NCI-H69 (cell line): ENCODE data around the gene PSD.
A peak's percentile ranks its signal among the peaks of the same experiment; 100 is the strongest.
"Not testable (repeated sequence)": the region's sequence is repeated elsewhere in the genome, so short reads cannot be mapped to it uniquely, and the experiment has no call there.

Experiments
- DNase-seq: peaks from one replicate; lab custom pipeline; 2025; lab: John Stamatoyannopoulos, UW

PSD gene

DNA sequence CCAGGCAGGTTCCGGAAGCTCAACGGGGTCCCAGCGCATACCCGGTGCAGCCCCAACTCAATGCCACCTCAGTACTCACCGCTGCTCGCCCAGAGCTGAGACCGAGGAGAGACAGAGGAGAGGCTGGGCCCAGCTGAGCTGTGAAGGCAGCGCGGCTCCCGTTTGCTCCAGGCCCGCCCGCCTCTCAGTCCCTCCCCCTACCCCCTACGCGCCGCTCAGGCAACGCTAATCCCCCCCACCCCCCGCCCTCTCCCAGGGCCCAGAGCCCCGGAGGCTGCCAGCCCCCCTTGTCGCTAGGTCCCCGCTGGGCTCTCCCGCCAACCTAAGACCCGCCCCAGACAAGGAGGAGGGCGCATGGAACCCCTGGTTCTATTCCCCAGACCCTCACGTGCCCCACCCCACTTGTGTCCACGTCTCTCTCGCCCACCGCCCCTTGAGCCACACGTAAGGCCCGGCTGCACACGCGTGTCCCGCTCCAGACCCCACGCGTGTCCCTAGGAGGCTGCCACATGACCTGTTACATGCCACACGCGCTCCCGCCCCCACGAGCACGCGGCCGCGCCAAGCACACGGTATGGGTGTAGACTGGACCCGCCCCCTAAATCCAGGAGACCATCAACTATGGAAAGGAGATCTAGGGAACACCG lies at the start of gene PSD:
Gene PSD (minus strand): TSS at position 164 of the 647 bp plus-strand sequence. CDS start 1,747 bp downstream, outside the sequence.
- DNase-seq, result peak; percentile 91

- no peak for DNase-seq
Measured at GRCh38 chr10:102467971-102468438, 49.4 kb upstream of the PSD start.

DNA sequence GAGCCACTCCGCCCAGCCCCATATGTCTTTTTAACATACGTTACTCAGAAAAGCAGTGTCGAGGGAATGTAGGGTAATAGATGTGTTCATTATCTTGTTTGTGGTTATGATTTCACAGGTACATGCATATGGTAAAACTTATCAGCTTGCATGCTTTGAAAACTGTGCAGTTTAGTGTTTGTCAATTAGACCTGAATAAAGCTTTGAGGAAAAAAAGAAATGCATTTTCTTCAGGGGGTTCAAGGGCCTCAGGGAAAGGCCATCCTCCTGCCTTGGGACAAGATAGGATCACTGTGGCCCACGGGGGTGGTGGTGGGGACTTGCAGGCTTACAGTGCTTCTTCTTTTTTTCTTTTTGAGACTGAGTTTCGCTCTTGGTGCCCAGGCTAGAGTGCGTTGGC lies 48.7 kb upstream of the PSD start:
- no peak for DNase-seq

- DNase-seq, result no peak
Measured at GRCh38 chr10:102465466-102465865, 46.9 kb upstream of the PSD start.

DNA sequence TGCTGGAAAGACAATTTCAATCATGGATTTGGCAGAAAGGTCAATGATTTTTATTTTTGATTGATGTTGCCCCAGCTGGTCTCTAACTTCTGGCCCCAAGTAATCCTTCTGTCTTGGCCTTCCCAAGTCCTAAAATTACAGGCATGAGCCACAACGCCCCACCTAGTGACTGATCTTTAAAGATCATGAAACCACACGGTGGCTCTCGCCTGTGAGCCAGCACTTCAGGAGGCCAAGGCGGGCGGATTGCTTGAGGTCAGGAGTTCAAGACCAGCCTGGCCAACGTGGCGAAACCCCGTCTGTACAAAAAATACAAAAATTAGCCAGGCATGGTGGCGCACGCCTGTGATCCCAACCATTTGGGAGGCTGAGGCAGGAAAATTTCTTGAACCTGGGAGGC lies 45.4 kb upstream of the PSD start:
- no peak for DNase-seq

DNA sequence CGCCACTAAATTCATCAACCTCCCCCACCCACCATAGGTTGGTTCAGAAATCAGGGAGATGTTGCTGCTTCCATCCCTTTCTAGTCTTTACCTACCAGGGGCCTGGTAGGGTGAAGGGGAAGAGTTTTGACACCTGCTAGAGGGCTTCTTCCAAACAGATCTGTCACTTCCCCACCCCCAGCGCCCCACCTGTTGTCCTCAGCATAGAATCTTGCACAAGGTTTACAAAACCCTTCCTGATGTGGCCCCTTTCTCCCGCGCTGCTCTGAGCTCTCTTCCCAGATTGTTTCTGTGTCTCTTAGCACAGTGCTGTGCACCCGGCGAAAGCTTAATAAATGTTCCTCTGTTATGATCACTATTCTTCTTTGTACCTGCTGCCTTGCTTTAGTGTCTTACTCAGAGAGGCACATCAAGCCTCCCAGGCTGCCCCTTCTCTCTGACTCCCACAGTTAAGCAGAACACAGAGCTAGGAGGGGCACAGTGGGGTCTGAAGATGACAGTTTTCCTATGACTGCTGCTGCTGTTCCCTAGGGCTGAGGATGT lies 44.0 kb upstream of the PSD start:
- peak; percentile 32 for DNase-seq

DNA sequence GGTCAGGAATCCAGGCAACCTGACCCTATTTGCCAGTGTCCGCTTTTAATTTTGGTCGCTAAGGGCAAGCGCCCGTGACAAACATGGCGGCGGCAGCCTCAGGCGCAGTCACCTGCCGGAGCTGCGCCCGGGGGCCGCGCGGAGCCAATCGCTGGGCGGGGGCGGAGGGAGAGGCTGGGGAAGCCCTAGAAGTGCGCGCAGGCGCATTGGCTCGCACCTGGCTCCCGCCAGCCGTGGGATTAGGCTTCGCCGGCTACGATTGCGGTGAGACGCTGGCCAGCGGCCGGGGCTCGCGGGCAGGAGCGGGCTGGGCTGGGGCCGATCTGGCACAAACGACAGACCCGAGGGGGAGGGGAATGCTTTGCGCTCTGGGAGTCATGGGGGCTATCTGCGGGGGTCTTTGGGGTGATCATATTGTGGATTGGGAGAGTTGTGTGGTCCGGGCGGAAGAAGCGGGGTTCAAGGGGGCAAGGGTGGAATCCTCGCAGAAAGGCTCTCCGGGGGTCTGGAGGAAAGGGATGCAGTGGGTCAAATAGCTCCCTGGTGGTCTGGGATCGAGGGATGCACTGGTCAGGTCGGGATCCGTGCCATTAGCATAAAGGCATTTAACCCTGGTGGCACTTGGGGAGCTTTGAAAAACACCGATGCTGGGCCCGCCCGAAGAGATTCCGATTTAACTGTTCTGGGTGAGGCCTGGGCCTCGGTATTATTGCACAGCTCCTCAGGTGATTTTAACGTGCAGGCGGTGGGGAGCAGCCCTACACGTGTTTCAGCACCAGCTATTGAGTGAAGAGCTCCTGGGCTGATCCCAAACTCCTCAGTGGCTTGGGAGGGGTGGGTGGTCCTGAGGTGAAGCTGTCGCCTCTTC lies 42.8 kb upstream of the PSD start:
- DNase-seq, result peak; percentile 94

DNA sequence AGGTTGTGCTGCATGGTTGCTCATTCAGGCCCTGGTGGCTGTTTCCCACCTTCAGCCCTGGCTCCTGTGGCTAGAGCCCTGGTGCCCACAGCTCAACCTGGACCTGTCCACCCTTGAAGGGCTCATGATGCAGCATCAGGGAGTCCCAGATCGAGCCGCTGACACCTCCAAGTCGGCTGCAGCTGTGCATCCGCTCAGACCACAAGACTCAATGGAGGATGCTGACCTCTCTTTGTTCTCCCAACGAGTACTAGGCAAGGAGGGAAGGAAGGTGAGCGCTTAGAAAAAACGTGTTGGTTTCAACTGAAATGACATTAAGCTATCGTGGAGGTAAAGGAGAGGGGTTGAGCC lies 42.2 kb upstream of the PSD start:
- no peak for DNase-seq

DNA sequence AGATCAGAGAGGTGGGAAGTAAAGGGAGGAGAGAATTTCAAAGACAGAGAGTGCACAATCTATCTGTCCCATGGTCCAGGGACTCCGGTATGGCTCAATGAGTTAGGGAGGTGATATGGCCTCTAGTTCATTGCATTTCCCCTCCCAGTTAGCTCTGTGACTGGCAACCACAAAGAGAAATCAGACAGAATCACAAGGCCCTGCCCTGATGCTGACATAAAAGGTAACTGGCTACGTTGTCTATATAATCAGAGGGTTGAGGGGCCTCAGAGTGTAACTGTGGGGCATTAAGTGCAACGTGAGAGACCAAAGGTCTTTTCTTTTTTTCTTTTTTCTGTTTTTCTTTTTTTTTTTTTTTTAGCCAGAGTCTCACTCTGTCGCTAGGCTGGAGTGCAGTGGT lies 40.1 kb upstream of the PSD start:
- DNase-seq, result no peak

DNA sequence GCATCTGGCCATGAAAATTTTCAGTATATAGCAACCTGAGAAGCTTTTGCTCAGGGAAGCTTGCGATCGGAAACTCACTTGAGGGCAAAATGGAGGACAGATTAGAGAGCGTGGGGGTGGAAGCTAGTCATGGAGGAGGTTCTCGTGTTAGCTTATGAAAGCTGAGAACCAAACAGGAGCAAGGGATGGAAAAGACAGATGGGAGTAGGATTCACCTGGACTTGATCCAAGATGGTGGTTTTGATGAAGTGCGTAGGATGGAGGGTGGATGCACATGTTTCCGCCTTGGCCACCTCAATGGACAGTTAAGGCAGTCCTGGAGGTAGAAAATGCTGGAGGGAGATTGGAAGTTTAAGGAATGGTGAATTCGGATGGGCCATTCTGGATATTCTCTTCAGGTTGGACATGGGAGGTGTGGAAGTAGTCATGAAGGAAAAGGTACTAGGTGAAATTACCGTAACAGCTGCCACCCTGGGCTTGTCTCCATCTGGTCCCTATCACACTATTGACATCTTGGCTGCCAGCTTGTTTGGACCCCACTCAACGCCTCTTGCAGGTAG lies 39.1 kb upstream of the PSD start:
- no peak for DNase-seq

- DNase-seq, result no peak
Measured at GRCh38 chr10:102455893-102456471, 37.4 kb upstream of the PSD start.

- DNase-seq, result not testable (repeated sequence)
Measured at GRCh38 chr10:102454662-102455487, 36.3 kb upstream of the PSD start.

DNA sequence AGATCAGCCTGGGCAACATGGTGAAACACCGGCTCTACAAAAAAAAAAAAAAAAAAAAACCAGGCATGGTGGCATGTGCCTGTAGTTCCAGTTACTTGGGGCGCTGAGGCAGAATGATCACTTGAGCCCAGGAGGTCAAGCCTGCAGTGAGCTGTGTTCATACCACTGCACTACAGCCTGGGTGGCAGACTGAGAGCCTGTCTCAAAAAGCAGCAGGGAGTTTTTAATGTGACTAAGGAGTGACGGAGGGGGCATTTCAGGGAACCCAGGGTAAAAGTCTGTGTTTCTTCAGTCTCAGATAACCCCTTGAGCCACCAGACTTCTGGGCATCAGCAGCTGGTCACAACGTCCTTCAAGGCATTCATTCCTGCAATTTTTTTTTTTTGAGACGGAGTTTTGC lies 34.9 kb upstream of the PSD start:
- DNase-seq, result no peak

DNA sequence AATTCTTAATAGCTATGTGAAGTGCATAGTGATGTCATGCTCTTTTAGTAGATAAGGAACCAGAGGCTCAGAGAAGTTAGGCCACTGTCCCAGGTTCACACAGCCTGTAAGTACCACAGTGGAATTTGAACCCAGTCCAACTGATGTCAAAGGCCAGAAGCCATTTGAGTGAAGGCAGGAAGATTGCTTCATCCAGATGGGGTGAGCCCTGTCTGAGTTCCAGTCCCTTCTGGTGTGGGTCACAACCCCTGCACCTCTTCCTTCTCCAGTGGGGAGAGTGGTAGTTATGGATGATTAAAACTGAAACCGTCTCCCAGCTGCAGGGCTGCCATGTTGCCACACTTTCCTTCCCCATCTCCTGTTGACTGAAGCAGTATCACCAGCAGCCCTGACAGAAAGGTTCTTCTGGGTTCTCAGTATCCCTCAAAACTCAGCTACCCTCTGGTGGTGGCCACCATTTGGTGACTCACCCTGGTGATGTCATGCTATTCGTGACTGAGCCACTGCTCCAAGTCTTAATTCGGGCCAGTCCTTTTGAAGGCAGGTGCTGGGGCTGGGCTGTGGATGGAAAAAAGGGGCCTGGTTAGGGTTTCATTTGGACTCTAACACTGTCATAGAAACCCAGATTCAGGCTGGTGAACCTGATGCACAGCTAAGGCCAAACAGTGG lies 34.2 kb upstream of the PSD start:
- peak; percentile 7 for DNase-seq

- DNase-seq, result peak; percentile 45
Measured at GRCh38 chr10:102451105-102451969, 32.8 kb upstream of the PSD start, which contains the start of gene C10orf95. Gene C10orf95, minus strand, starts transcription at chr10:102451543. Its CDS starts 450 bp downstream, at chr10:102451093.

GRCh38 chr10:102450374-102451104 lies 32.0 kb upstream of the PSD start:
- DNase-seq, result peak; percentile 90

DNA sequence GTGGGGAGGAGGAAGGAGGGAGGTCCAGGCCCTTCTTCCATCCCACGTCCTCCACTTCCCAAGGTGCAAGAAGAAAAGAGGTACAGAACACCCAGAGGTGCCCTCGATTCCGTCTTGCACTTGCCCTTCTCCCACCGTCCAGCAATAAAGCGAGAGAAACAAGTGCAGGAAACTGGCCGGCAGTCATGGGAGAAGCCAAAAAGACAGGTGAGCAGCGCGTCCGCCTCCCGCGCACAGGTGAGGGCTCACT lies 31.5 kb upstream of the PSD start:
- DNase-seq, result no peak

DNA sequence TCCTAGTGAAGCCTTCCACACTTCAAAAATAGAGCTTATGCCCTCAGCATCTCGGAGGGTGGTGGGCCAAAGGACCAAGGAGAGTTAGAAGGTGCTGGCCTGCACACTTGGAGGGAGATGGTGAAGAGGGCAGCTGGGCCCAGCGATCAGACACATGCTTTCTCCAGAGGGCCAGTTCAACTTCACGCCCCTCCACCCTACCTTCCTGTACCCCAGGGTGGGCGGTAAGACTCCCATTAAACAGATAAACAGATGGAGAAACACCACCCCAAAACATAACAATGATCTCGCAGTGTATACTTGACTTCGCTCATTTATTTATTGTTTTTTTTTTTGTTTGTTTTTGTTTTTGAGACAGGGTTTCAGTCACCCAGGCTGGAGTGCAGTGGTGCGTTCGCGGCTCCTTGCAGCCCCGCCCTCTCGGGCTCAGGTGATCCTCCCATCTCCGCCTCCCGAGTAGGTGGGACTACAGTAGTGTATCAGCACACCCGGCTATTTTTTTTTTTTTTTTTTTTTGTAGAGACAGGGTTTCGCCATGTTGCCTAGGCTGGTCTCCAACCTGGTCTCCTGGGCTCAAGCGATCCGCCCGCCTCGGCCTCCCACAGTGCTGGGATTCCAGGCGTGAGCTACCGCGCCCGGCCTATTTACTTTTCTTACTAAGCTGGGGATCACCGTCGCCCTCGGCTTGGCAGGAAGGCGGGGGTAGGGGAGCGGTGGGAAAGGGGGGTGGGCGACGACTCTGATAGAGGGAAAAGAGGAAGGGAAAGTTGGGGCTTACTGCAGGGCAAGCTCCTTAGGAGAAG lies 30.9 kb upstream of the PSD start:
- DNase-seq, result peak; percentile 84

- no peak for DNase-seq
Measured at GRCh38 chr10:102444851-102445250, 26.3 kb upstream of the PSD start.
